ENCODE measurements around the gene UBE2M. TPM values are rescaled to one million over a fixed set of nuclear protein-coding genes. Genes with fewer than 3 reads are reported as not detected.

The UBE2M gene
- polyA plus RNA-seq, 1 of the 3 experiments (the other 2 are of a cell fraction) = 135 TPM

GRCh38 chr19:58531034-58531840 is 27.2 kb downstream of the UBE2M start:
- WGBS (ENCODE audit: low lambda C conversion rate) = 36% methylated on average over 10 of the region's 10 CpGs
- Histone ChIP-seq H3K4me3 (ENCODE audit: low read depth in 2 of 2, low read length in 1 of 2) (no peak overlapping the region), H4K20me1 (ENCODE audit: insufficient read depth) (no peaks in the 10 kb centered on the region), H2AFZ (ENCODE audit: low read depth) (no peak overlapping the region), H3K4me2 (no peak overlapping the region), H3K9me2 (no peaks in the 10 kb centered on the region), H3F3A (replicated peaks; ENCODE audit: insufficient read depth) (no peaks in the 10 kb centered on the region), H3K36me3 (replicated peaks in 1 of 2; ENCODE audit: control insufficient read depth in 1 of 2, insufficient read depth in 2 of 2, low read length in 1 of 2) (no peaks in the 10 kb centered on the region), H3K9ac (no peak overlapping the region), H3K79me2 (ENCODE audit: insufficient read depth) (no peaks in the 10 kb centered on the region), H3K27ac (ENCODE audit: low read depth in 2 of 2, low read length in 1 of 2) (no peak overlapping the region), H3K4me1 (ENCODE audit: control insufficient read depth in 1 of 2, insufficient read depth in 2 of 2, low read depth in 1 of 2, low read length in 1 of 2) (no peaks in the 10 kb centered on the region; a peak in 1 of 4 replicates), H3K27me3 (ENCODE audit: insufficient read depth) (peaks cover 22% of the 10 kb centered on the region; the same call in 1 of the 2 replicates), H3K9me3 (no peaks in the 10 kb centered on the region)
- TF ChIP-seq FOXJ3 (CRISPR knock-in tag; IDR thresholded peaks at IDR 0.05) = no peak
- TF ChIP-seq USF1 (IDR thresholded peaks at IDR 0.05; ENCODE audit: borderline replicate concordance, low read depth) = no peak
- no peak for TF ChIP-seq NRF1 (IDR thresholded peaks at IDR 0.05; ENCODE audit: low read depth, low read length)
- TF ChIP-seq JUND (IDR thresholded peaks at IDR 0.05) = no peak
- no peak for TF ChIP-seq CHD2 (IDR thresholded peaks at IDR 0.05; ENCODE audit: low read length, partially characterized antibody)
- no peak for TF ChIP-seq GABPA (IDR thresholded peaks at IDR 0.05; ENCODE audit: low read depth)
- no peak for TF ChIP-seq ELF1 (IDR thresholded peaks at IDR 0.05)
- TF ChIP-seq IRF3 (IDR thresholded peaks at IDR 0.05; ENCODE audit: low read depth, low read length) = no peak
- no peak for TF ChIP-seq YY1 (IDR thresholded peaks at IDR 0.05; ENCODE audit: low read depth)
- no peak for TF ChIP-seq RFX5 (IDR thresholded peaks at IDR 0.05; ENCODE audit: low read length)
- no peak for TF ChIP-seq GATA2 (CRISPR knock-in tag; IDR thresholded peaks at IDR 0.05)
- TF ChIP-seq TCF12 (IDR thresholded peaks at IDR 0.05) = no peak
- no peak for TF ChIP-seq NFIC (IDR thresholded peaks at IDR 0.05; ENCODE audit: borderline replicate concordance)
- TF ChIP-seq, protein P1, sequence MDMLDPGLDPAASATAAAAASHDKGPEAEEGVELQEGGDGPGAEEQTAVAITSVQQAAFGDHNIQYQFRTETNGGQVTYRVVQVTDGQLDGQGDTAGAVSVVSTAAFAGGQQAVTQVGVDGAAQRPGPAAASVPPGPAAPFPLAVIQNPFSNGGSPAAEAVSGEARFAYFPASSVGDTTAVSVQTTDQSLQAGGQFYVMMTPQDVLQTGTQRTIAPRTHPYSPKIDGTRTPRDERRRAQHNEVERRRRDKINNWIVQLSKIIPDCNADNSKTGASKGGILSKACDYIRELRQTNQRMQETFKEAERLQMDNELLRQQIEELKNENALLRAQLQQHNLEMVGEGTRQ (IDR thresholded peaks at IDR 0.05; ENCODE audit: borderline replicate concordance, low read depth, low read length) = no peak
- TF ChIP-seq FOXM1 (IDR thresholded peaks at IDR 0.05; ENCODE audit: low read depth) = no peak
- no peak for TF ChIP-seq MXI1 (IDR thresholded peaks at IDR 0.05; ENCODE audit: low read depth, low read length)
- TF ChIP-seq POLR2AphosphoS5 (IDR thresholded peaks at IDR 0.05; ENCODE audit: low read depth, low read length) = no peak
- TF ChIP-seq SIN3A (IDR thresholded peaks at IDR 0.05; ENCODE audit: borderline replicate concordance, low read depth, low read length) = no peak
- no peak for DNase-seq
- ChIA-PET POLR2A (interaction anchor here (1.2 kb wide), 1 partner anchor 11 kb away, joined by 4 read pairs; the partner anchor contains the start of gene ZBTB45), CTCF (no interaction called here)
